ENCODE data around the gene MAP2.

MAP2 gene

DNA sequence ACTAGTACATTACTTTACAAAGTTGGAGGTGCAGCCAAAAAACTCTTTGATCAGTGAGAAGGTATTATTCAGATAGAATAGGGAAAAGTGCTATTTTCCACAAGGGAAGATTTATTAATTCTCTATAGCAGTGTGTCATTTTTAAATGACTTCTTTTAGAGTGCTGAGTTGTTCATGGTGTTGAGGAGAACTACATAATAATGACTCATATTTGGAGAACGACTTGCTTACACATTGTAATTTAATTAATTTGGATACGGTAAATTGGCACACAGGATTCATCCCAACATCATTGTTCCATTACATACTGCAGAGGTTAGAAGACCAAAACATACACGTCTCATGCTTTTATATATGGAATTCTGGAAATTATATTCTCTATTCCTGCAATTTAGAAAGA is 22.1 kb upstream of the MAP2 start:
- H3K4me3 ChIP-seq (ENCODE audit: low read depth, low read length): no peak overlapping the region
- DNase-seq (ENCODE audit: low read depth): no peak
- TF ChIP-seq, protein P1, sequence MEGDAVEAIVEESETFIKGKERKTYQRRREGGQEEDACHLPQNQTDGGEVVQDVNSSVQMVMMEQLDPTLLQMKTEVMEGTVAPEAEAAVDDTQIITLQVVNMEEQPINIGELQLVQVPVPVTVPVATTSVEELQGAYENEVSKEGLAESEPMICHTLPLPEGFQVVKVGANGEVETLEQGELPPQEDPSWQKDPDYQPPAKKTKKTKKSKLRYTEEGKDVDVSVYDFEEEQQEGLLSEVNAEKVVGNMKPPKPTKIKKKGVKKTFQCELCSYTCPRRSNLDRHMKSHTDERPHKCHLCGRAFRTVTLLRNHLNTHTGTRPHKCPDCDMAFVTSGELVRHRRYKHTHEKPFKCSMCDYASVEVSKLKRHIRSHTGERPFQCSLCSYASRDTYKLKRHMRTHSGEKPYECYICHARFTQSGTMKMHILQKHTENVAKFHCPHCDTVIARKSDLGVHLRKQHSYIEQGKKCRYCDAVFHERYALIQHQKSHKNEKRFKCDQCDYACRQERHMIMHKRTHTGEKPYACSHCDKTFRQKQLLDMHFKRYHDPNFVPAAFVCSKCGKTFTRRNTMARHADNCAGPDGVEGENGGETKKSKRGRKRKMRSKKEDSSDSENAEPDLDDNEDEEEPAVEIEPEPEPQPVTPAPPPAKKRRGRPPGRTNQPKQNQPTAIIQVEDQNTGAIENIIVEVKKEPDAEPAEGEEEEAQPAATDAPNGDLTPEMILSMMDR (IDR thresholded peaks at IDR 0.05; ENCODE audit: insufficient read depth, low read depth, low read length, missing control alignments): no peak

DNA sequence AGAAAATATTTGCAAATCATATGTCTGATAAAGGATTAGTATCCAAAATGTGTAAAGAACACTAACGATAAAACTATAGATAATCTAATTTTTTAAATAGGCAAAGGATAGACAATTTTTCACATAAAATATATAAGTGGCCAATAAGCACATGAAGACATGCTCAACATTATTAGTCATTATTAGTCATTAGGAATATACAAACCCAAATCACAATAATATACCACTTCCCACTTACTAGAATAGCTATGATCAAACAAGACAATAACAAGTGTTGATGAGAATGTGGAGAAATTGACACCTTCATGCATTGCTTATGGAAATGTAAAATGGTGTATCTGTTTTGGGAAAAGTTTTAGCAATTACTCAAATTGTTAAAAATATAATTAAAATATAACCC is 12.6 kb upstream of the MAP2 start:
- TF ChIP-seq, protein P1 (IDR thresholded peaks at IDR 0.05; ENCODE audit: insufficient read depth, low read depth, low read length, missing control alignments): no peak
- H3K4me3 ChIP-seq (ENCODE audit: low read depth, low read length): no peak overlapping the region
- DNase-seq (ENCODE audit: low read depth): no peak

- TF ChIP-seq, protein P1 (IDR thresholded peaks at IDR 0.05; ENCODE audit: insufficient read depth, low read depth, low read length, missing control alignments): no peak
- DNase-seq (ENCODE audit: low read depth): no peak
- H3K4me3 ChIP-seq (ENCODE audit: low read depth, low read length): no peak overlapping the region
Observed at GRCh38 chr2:209411718-209412117, 12.1 kb upstream of the MAP2 start.

DNA sequence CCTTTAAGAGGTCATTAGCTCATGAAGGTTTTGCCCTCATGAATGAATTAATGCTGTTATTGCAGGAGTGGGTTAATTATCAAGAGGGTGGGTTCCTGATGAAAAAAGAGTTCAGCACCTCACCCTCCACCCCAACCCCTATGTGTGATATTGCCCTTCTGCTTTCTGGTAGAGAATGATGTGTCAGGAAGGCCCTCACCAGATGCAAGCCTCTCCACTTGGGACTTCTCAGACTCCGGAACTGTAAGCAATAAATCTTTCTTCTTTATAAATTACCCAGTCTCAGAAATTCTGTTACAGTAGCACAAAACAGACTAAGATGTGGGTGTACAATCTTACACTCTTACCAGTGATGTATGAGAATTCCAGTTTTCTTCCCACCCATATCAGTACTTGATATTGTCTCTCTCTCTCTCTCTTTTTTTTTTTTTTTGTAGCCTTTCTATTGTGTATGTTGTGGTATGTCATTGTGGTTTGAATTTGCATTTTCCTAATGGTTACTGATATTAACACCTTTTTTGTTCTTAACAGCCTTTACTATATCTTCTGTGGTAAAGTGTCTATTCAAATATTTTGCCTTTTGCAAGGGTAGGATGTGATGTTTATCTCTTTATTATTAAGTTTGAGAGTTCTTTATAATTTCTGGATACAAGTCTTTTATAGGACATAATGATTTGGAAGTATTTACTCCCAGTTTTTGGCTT is 10.4 kb upstream of the MAP2 start:
- DNase-seq (ENCODE audit: low read depth): no peak
- H3K4me3 ChIP-seq (ENCODE audit: low read depth, low read length): no peak overlapping the region
- TF ChIP-seq, protein P1 (IDR thresholded peaks at IDR 0.05; ENCODE audit: insufficient read depth, low read depth, low read length, missing control alignments): no peak

GRCh38 chr2:209416913-209417312 is 6.9 kb upstream of the MAP2 start:
- TF ChIP-seq, protein P1 (IDR thresholded peaks at IDR 0.05; ENCODE audit: insufficient read depth, low read depth, low read length, missing control alignments): no peak
- DNase-seq (ENCODE audit: low read depth): no peak
- no peak overlapping the region for H3K4me3 ChIP-seq (ENCODE audit: low read depth, low read length)

GRCh38 chr2:209422191-209422754 is 1.6 kb upstream of the MAP2 start:
- TF ChIP-seq, protein P1 (IDR thresholded peaks at IDR 0.05; ENCODE audit: insufficient read depth, low read depth, low read length, missing control alignments): no peak
- DNase-seq (ENCODE audit: low read depth): no peak
- H3K4me3 ChIP-seq (ENCODE audit: low read depth, low read length): no peak overlapping the region
